Mammary epithelial cell (primary cell): Measurements from ENCODE around the gene EI24.

Experiments
- CTCF ChIP-seq, 2 donors: IDR thresholded peaks in 1 of 2; conservative IDR thresholded peaks in 1 of 2; 2 replicates each; pipeline ENCODE4 v1.5.1; 2011 to 2012; ENCODE audit warnings: inconsistent platforms in 2 of 2, low read length in 2 of 2, mild to moderate bottlenecking in 2 of 2, control low read depth in 1 of 2, low read depth in 1 of 2; ENCODE audit not compliant: insufficient read depth in 1 of 2; ENCODE audit errors: extremely low read depth in 1 of 2
- EZH2 ChIP-seq: IDR thresholded peaks from 2 replicates; pipeline ENCODE4 v1.6.1; 2012; ENCODE audit warnings: low read length, inconsistent platforms, borderline replicate concordance

- TF ChIP-seq CTCF (conservative IDR thresholded peaks at IDR 0.05 in 1 of 2, IDR thresholded peaks at IDR 0.05 in 1 of 2; ENCODE audit: extremely low read depth in 1 of 2, insufficient read depth in 1 of 2, low read depth in 1 of 2, low read length in 2 of 2) (no peak), EZH2 (no peak)
These were observed 17.4 kb upstream of the EI24 start for GRCh38 chr11:125551835-125552342.
